ENCODE data around the gene TSKU. TPM values are rescaled to one million over a fixed set of nuclear protein-coding genes. Genes with fewer than 3 reads are reported as not detected.

TSKU gene
- total RNA-seq, 4 donors from 2014 or later: 27.2 to 152 (median 87.2) TPM

DNA sequence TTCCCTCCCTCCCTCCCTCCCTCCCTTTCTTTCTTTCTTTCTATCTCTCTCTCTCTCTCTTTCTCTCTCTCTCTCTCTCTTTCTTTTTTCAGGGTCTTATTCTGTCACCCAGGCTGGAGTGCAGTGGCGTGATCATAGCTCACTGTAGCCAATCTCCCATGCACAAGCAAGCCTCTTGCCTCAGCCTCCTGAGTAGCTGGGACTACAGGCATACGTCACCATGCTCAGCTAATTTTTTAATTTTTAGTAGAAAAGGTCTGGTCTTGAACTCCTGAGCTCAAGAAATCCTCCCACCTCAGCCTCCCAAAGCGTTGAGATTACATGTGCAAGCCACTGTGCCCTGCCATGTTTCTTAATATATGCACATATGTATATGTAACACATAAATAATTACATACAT is 19.0 kb downstream of the TSKU start:
- TF ChIP-seq, protein P1, sequence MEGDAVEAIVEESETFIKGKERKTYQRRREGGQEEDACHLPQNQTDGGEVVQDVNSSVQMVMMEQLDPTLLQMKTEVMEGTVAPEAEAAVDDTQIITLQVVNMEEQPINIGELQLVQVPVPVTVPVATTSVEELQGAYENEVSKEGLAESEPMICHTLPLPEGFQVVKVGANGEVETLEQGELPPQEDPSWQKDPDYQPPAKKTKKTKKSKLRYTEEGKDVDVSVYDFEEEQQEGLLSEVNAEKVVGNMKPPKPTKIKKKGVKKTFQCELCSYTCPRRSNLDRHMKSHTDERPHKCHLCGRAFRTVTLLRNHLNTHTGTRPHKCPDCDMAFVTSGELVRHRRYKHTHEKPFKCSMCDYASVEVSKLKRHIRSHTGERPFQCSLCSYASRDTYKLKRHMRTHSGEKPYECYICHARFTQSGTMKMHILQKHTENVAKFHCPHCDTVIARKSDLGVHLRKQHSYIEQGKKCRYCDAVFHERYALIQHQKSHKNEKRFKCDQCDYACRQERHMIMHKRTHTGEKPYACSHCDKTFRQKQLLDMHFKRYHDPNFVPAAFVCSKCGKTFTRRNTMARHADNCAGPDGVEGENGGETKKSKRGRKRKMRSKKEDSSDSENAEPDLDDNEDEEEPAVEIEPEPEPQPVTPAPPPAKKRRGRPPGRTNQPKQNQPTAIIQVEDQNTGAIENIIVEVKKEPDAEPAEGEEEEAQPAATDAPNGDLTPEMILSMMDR (IDR thresholded peaks at IDR 0.05): no peak
- TF ChIP-seq POLR2A (IDR thresholded peaks at IDR 0.05): no peak
- Histone ChIP-seq H3K27me3 (no peaks in the 10 kb centered on the region), H3K27ac (peak overlapping the region in 1 of 4 donors; percentile 23), H3K4me1 (peaks cover 0 to 39% (median 4%) of the 10 kb centered on the region in 4 donors), H3K4me3 (no peak overlapping the region), H3K36me3 (no peaks in the 10 kb centered on the region), H3K9me3 (no peaks in the 10 kb centered on the region)
- DNase-seq: no peak

DNA sequence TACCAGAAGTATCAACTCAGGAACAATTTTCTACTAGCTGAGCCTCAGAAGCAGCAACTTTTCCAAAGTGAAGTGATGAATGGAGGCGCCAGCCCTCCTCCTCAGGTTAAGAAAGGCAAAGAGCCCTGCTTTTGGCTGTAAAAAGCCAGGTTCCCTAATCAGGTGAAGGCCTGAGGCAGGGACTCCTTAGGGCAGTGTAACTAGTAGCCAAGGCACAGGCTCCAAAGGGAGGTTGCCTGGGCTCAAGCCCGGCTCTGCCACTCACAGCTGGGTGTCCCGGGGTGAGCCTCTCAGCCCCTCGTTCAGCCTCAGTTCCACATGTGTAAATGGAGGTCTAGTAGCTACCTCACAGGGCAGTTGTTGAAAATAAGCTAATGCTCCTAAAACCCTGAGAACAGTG is 19.5 kb downstream of the TSKU start:
- Histone ChIP-seq H3K27ac (peak overlapping the region in 3 of 4 donors; percentile 23 to 59 (median 36)), H3K4me3 (no peak overlapping the region), H3K36me3 (no peaks in the 10 kb centered on the region), H3K27me3 (no peaks in the 10 kb centered on the region), H3K4me1 (peaks cover 0 to 34% (median 4%) of the 10 kb centered on the region in 4 donors), H3K9me3 (no peaks in the 10 kb centered on the region)
- no peak for TF ChIP-seq POLR2A (IDR thresholded peaks at IDR 0.05)
- TF ChIP-seq, protein P1 (IDR thresholded peaks at IDR 0.05): no peak
- no peak for DNase-seq

DNA sequence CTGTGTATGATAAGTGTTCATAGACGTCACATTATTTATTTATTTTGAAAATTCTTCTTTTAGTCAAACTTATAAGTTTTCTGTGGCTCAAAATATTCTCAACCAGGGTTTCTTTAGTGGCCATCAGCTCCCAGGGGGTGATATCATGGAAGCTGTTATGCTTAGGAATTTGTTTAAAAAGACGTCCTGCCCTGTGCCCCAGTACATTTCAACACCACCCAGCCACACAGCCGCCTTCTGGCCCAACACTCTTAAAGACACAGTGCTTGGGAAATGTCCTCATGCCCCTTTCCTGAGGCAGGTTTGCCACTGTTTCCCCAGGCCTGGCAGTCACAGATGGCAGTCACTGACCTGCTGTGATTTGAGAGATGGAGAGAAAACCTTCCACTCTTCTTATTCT is 19.9 kb downstream of the TSKU start:
- no peak for DNase-seq
- H3K4me3 ChIP-seq: no peak overlapping the region
- no peak for TF ChIP-seq POLR2A (IDR thresholded peaks at IDR 0.05)
- TF ChIP-seq, protein P1 (IDR thresholded peaks at IDR 0.05): no peak
- H3K27ac ChIP-seq: peak overlapping the region in 2 of 4 donors; percentile 23 to 36
- H3K27me3 ChIP-seq: no peaks in the 10 kb centered on the region
- no peaks in the 10 kb centered on the region for H3K9me3 ChIP-seq
- no peaks in the 10 kb centered on the region for H3K36me3 ChIP-seq
- peaks cover 0 to 30% (median 4%) of the 10 kb centered on the region in 4 donors for H3K4me1 ChIP-seq

DNA sequence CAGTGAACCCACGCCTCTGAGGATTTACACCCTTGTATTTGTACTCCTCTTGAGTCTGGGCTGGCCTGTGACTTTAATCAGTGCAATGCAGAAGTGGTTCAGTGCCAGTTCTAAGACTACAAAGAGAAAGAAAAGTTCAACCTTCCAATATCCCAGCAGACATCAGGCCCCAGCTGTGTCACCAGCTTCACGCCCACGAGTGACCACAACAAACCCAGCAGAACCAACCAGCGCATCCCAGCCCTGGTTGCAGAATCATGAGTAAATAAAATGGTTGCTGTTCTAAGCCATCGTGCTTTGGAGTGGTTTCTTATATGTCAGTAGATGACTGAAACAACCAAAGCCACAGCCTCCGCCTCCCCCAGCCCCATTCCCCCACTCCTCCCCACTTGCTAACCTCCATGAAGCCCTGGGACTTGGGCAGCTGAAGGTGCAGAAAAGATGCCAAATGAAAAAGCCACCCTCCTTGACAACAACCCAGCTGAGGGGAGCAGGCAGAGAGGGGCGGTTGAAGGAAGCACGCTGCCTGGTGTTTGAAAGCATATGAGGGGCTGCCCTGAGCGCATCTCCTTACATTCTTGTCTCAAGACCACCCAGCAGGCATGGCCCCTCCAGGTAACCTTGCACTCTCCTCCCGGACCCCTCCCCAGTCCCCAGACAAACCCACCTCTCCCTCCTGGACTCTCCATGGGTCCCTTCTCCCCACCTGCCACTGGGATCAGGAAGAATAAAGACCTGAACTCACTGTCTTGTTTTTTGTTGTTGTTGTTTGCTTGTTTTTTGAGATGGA is 20.9 kb downstream of the TSKU start:
- TF ChIP-seq, protein P1 (IDR thresholded peaks at IDR 0.05): no peak
- TF ChIP-seq POLR2A (IDR thresholded peaks at IDR 0.05): no peak
- Histone ChIP-seq H3K4me1 (peaks cover 0 to 20% (median 2%) of the 10 kb centered on the region in 4 donors), H3K4me3 (no peak overlapping the region), H3K27ac (no peak overlapping the region), H3K36me3 (no peaks in the 10 kb centered on the region), H3K9me3 (no peaks in the 10 kb centered on the region), H3K27me3 (no peaks in the 10 kb centered on the region)
- peak in 1 of 3 donors; percentile 8 for DNase-seq

DNA sequence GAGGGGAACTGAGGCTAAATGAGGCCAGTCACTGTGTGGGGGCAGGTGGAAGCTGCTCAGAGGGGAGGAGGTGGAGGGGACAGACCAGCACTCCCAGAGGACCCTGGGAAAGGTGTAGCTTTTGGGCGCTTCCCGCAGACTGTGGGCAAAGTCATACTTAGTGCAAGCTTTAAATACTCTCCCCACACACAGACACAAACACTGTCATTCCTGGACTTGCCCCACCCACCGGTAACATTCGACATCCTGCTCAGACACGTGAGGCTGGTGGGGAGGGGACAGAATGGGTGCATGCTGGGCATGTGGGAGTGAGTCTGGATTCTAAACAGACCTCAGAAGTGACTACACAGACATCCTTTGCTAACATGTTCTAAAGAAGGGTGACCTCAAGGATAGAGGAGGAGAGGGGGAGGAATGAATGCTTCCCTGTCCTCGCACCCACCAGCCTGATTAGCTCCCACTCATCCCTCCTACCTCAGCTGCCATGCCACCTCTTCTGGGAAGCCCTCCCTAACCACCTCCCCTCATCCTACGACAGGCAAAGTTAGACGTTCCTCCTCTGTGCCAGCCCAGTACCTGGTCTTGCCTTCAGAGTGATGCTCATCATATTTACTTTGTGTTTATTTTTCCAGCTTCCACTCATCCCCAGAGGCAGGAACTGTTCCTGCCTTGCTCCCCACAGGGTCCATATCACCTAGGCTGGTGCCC is 22.2 kb downstream of the TSKU start:
- H3K27me3 ChIP-seq: no peaks in the 10 kb centered on the region
- H3K4me1 ChIP-seq: peaks cover 0 to 8% (median 0%) of the 10 kb centered on the region in 4 donors
- peak in 1 of 3 donors; percentile 41 for DNase-seq
- H3K27ac ChIP-seq: no peak overlapping the region
- H3K36me3 ChIP-seq: no peaks in the 10 kb centered on the region
- no peak overlapping the region for H3K4me3 ChIP-seq
- TF ChIP-seq POLR2A (IDR thresholded peaks at IDR 0.05): no peak
- TF ChIP-seq, protein P1 (IDR thresholded peaks at IDR 0.05): no peak
- H3K9me3 ChIP-seq: no peaks in the 10 kb centered on the region

Measured in Peyer's patch (tissue), 4 donors.